Endodermal cell (in vitro differentiated cells): ENCODE data around the gene QDPR. TPM values are rescaled to one million over a fixed set of nuclear protein-coding genes. Genes with fewer than 3 reads are reported as not detected.

Experiments
- DNase-seq: peaks from one replicate; pipeline ENCODE4 v3.0.0-alpha.2; 2017
- H3K27ac ChIP-seq: 2 replicates; pipeline ENCODE4 v1.5.1; 2013; ENCODE audit warnings: mild to moderate bottlenecking, low read depth, low read length, moderate library complexity
- H3K27me3 ChIP-seq: 2 replicates; pipeline ENCODE4 v1.6.1; 2013; ENCODE audit warnings: mild to moderate bottlenecking, low read length, moderate library complexity; ENCODE audit not compliant: insufficient read depth, control insufficient read depth, poor library complexity, severe bottlenecking
- H3K36me3 ChIP-seq: 2 replicates; pipeline ENCODE4 v1.7.0; 2013; ENCODE audit warnings: mild to moderate bottlenecking, low read length, moderate library complexity; ENCODE audit not compliant: control insufficient read depth, insufficient read depth
- H3K4me1 ChIP-seq: one replicate; pipeline ENCODE4 v1.7.0; 2013; ENCODE audit warnings: low read length; ENCODE audit not compliant: control insufficient read depth, insufficient read depth
- H3K4me3 ChIP-seq: 2 replicates; pipeline ENCODE4 v1.5.1; 2013; ENCODE audit warnings: mild to moderate bottlenecking, low read length, moderate library complexity
- H3K9ac ChIP-seq: 2 replicates; pipeline ENCODE4 v1.6.1; 2013; ENCODE audit warnings: mild to moderate bottlenecking, low read length, moderate library complexity; ENCODE audit not compliant: poor library complexity, severe bottlenecking; ENCODE audit errors: extremely low read depth
- H3K9me3 ChIP-seq: 2 replicates; pipeline ENCODE4 v1.6.1; 2013; ENCODE audit warnings: mild to moderate bottlenecking, low read length, moderate library complexity; ENCODE audit not compliant: control insufficient read depth
- H3K27ac Mint-ChIP-seq: 2 replicates; pipeline ENCODE4 v1.8.0; 2020; ENCODE audit warnings: mixed read lengths
- H3K27me3 Mint-ChIP-seq: 2 replicates; pipeline ENCODE4 v1.8.0; 2021; ENCODE audit warnings: mild to moderate bottlenecking, mixed read lengths; ENCODE audit not compliant: insufficient read depth
- H3K36me3 Mint-ChIP-seq: 2 replicates; pipeline ENCODE4 v1.8.0; 2020; ENCODE audit warnings: low read depth, mixed read lengths
- H3K4me1 Mint-ChIP-seq: 2 replicates; pipeline ENCODE4 v1.8.0; 2020; ENCODE audit warnings: mixed read lengths
- H3K4me3 Mint-ChIP-seq: 2 replicates; pipeline ENCODE4 v1.8.0; 2020; ENCODE audit warnings: mild to moderate bottlenecking, moderate library complexity, mixed read lengths
- H3K9me3 Mint-ChIP-seq: 2 replicates; pipeline ENCODE4 v1.8.0; 2020; ENCODE audit warnings: mild to moderate bottlenecking, mixed read lengths
- CTCF ChIP-seq: fragments of 200-600 bp; sonication (generic); conservative IDR thresholded peaks from 2 replicates; pipeline ENCODE4 v1.5.0; 2021; ENCODE audit warnings: antibody characterized with exemption, mild to moderate bottlenecking
- WGBS, 2 experiments: methylation state at CpG; one replicate each; pipeline versions ENCODE4 v1.1.5 to v1.1.7; 2013; ENCODE audit warnings: missing lambda C conversion rate in 2 of 2, mixed read lengths in 1 of 2; ENCODE audit not compliant: insufficient coverage in 1 of 2, insufficient read length in 1 of 2; 5-methylcytosine and 5-hydroxymethylcytosine counted together
- long read RNA-seq, 4 experiments: library from polyadenylated mRNA in 2 of 4; library from RNA in 1 of 4; library from capped mRNA in 1 of 4; stranded (forward) in 3 of 4; unstranded in 1 of 4; transcript quantifications; one replicate each; pipeline ENCODE4 v2.0.0, GENCODE V29; 2020 to 2021; ENCODE audit warnings: inconsistent platforms in 1 of 4
- polyA plus RNA-seq, 2 experiments: library from polyadenylated mRNA; stranded (reverse); fragments of 50-300 nt; gene quantifications; one replicate each; pipeline ENCODE4 v1.2.3, GENCODE V29; 2013
- total RNA-seq, 2 donors: library from RNA; stranded (reverse); fragmentation: NEBNext Ultra II Directional in 1 of 2; extraction: Animal tissue kit (Norgen Biotek cat#: 25700) in 1 of 2; gene quantifications; 2 replicates in 1 of 2; 3 replicates in 1 of 2; pipeline ENCODE4 v1.2.1, GENCODE V29; 2021

Gene QDPR
- total RNA-seq, result 10 to 100 TPM; 28.2 to 36.3 TPM
- 29.0 TPM for polyA plus RNA-seq (2013, experiment 1 of 2)
- polyA plus RNA-seq (2013, experiment 2 of 2), result 28.5 TPM
- long read RNA-seq, experiment 1, transcript QDPR-201 (7 exons, 1,648 nt), result major isoform, 13 of 22 reads
- long read RNA-seq, experiment 1, partial matches to known transcripts, result 1 of 22 reads
- long read RNA-seq, experiment 1, other reads (novel, unspliced or antisense), result 4 of 22 reads
- long read RNA-seq, experiment 2, transcript QDPR-201 (7 exons, 1,648 nt), result major isoform, 60 of 72 reads
- long read RNA-seq, experiment 2, partial matches to known transcripts, result 0 of 72 reads
- long read RNA-seq, experiment 2, other reads (novel, unspliced or antisense), result 9 of 72 reads
- long read RNA-seq, experiment 3, transcript QDPR-201 (7 exons, 1,648 nt), result major isoform, 122 of 142 reads
- long read RNA-seq, experiment 3, transcript QDPR-202 (6 exons, 1,278 nt), result minor isoform, 5 of 142 reads
- long read RNA-seq, experiment 3, partial matches to known transcripts, result 3 of 142 reads
- long read RNA-seq, experiment 3, other reads (novel, unspliced or antisense), result 7 of 142 reads
- long read RNA-seq, experiment 4, transcript QDPR-201 (7 exons, 1,648 nt), result major isoform, 86 of 106 reads
- long read RNA-seq, experiment 4, partial matches to known transcripts, result 5 of 106 reads
- long read RNA-seq, experiment 4, other reads (novel, unspliced or antisense), result 10 of 106 reads

- H3K27ac Mint-ChIP-seq, result peak within 1 kb of the TSS; percentile 57
- Histone ChIP-seq H3K27ac (no peak within 1 kb of the TSS), H3K4me3 (peak within 1 kb of the TSS; percentile 80), H3K9ac (peak within 1 kb of the TSS; percentile 16), H3K27me3 (no peaks in the 10 kb centered on the region), H3K9me3 (no peaks in the 10 kb centered on the region), H3K4me1 (no peaks in the 10 kb centered on the region), H3K36me3 (peaks cover 17% of the 10 kb centered on the region)
- H3K4me1 Mint-ChIP-seq, result peaks cover 22% of the 10 kb centered on the region
- peak; percentile 93 for DNase-seq
- H3K9me3 Mint-ChIP-seq, result no peaks in the 10 kb centered on the region
- peak; percentile 64 for TF ChIP-seq CTCF
- peak within 1 kb of the TSS; percentile 69 for H3K4me3 Mint-ChIP-seq
- peaks cover 54% of the 10 kb centered on the region for H3K27me3 Mint-ChIP-seq
- 4 to 13% methylated on average over 22 to 65 of the region's 65 CpGs for WGBS, 2 experiments
- H3K36me3 Mint-ChIP-seq, result peaks cover 12% of the 10 kb centered on the region
Measured at GRCh38 chr4:17511950-17512795, at the start of gene QDPR. TSS of gene QDPR (minus strand) at chr4:17512090. CDS start at chr4:17512054, 36 bp downstream.

GRCh38 chr4:17561195-17561909 is 49.5 kb upstream of the QDPR start:
- Mint-ChIP-seq H3K4me1 (peaks cover 14% of the 10 kb centered on the region), H3K4me3 (no peak overlapping the region), H3K36me3 (no peaks in the 10 kb centered on the region), H3K27me3 (peaks cover 11% of the 10 kb centered on the region), H3K27ac (no peak overlapping the region), H3K9me3 (no peaks in the 10 kb centered on the region)
- Histone ChIP-seq H3K27ac (no peak overlapping the region), H3K27me3 (no peaks in the 10 kb centered on the region), H3K4me3 (no peak overlapping the region), H3K9me3 (no peaks in the 10 kb centered on the region), H3K4me1 (no peaks in the 10 kb centered on the region), H3K9ac (no peak overlapping the region), H3K36me3 (no peaks in the 10 kb centered on the region)
- DNase-seq, result peak; percentile 63
- no peak for TF ChIP-seq CTCF
- 90 to 91% methylated on average over 6 to 8 of the region's 8 CpGs for WGBS, 2 experiments
